ENCODE data around the gene AGAP1. TPM values are rescaled to one million over a fixed set of nuclear protein-coding genes. Genes with fewer than 3 reads are reported as not detected.

The AGAP1 gene
- total RNA-seq, 1 donor from 2014 or later = 22.3 TPM

GRCh38 chr2:235583925-235584637 is 90.2 kb downstream of the AGAP1 start:
- no peak for DNase-seq (ENCODE audit: extremely low read depth, low read depth, low spot score)

GRCh38 chr2:235584638-235585007 is 90.8 kb downstream of the AGAP1 start:
- no peak for DNase-seq (ENCODE audit: extremely low read depth, low read depth, low spot score)

- DNase-seq (ENCODE audit: extremely low read depth, low read depth, low spot score) = no peak
Measured at GRCh38 chr2:235587202-235587601, 93.4 kb downstream of the AGAP1 start.

- no peak for DNase-seq (ENCODE audit: extremely low read depth, low read depth, low spot score)
Measured at GRCh38 chr2:235588750-235589149, 94.9 kb downstream of the AGAP1 start.

GRCh38 chr2:235591231-235591730 is 97.4 kb downstream of the AGAP1 start:
- DNase-seq (ENCODE audit: extremely low read depth, low read depth, low spot score) = no peak

GRCh38 chr2:235591921-235592320 is 98.1 kb downstream of the AGAP1 start:
- no peak for DNase-seq (ENCODE audit: extremely low read depth, low read depth, low spot score)

GRCh38 chr2:235592430-235592829 is 98.6 kb downstream of the AGAP1 start:
- no peak for DNase-seq (ENCODE audit: extremely low read depth, low read depth, low spot score)

- no peak for DNase-seq (ENCODE audit: extremely low read depth, low read depth, low spot score)
Measured at GRCh38 chr2:235592836-235593235, 99.0 kb downstream of the AGAP1 start.

GRCh38 chr2:235594041-235594440 is 100.2 kb downstream of the AGAP1 start:
- peak; percentile 64 for DNase-seq (ENCODE audit: extremely low read depth, low read depth, low spot score)

GRCh38 chr2:235594964-235595363 is 101.1 kb downstream of the AGAP1 start:
- DNase-seq (ENCODE audit: extremely low read depth, low read depth, low spot score) = no peak

- peak; percentile 52 for DNase-seq (ENCODE audit: extremely low read depth, low read depth, low spot score)
Measured at GRCh38 chr2:235595422-235596010, 101.7 kb downstream of the AGAP1 start.

- no peak for DNase-seq (ENCODE audit: extremely low read depth, low read depth, low spot score)
Measured at GRCh38 chr2:235596272-235596671, 102.4 kb downstream of the AGAP1 start.

- DNase-seq (ENCODE audit: extremely low read depth, low read depth, low spot score) = no peak
Measured at GRCh38 chr2:235597081-235597615, 103.3 kb downstream of the AGAP1 start.

- no peak for DNase-seq (ENCODE audit: extremely low read depth, low read depth, low spot score)
Measured at GRCh38 chr2:235598026-235598425, 104.2 kb downstream of the AGAP1 start.

GRCh38 chr2:235598532-235599531 is 105.0 kb downstream of the AGAP1 start:
- DNase-seq (ENCODE audit: extremely low read depth, low read depth, low spot score) = no peak

GRCh38 chr2:235599596-235600338 is 105.9 kb downstream of the AGAP1 start:
- no peak for DNase-seq (ENCODE audit: extremely low read depth, low read depth, low spot score)

- no peak for DNase-seq (ENCODE audit: extremely low read depth, low read depth, low spot score)
Measured at GRCh38 chr2:235600406-235600805, 106.6 kb downstream of the AGAP1 start.

- no peak for DNase-seq (ENCODE audit: extremely low read depth, low read depth, low spot score)
Measured at GRCh38 chr2:235600926-235601325, 107.1 kb downstream of the AGAP1 start.

GRCh38 chr2:235601960-235602704 is 108.3 kb downstream of the AGAP1 start:
- DNase-seq (ENCODE audit: extremely low read depth, low read depth, low spot score) = no peak

Data from glomerular endothelial cell (primary cell).